RWPE1 (cell line): Measurements from ENCODE around the gene ZFAND2B.
A peak's percentile ranks its signal among the peaks of the same experiment; 100 is the strongest.

Source experiments
- CTCF ChIA-PET: fragments of 350-600 bp; sonication (Branson Sonifier 250); formaldehyde crosslinking; extraction: SDS; loops from one replicate; lab custom pipeline; 2021; lab: Yijun Ruan, JAX
- POLR2A ChIA-PET: fragments of 400-600 bp; formaldehyde crosslinking; extraction: SDS; loops from one replicate; lab custom pipeline; 2020; ENCODE audit warnings: antibody characterized with exemption; ENCODE audit not compliant: low non-redundant PET; lab: Yijun Ruan, JAX
- DNase-seq: peaks from one replicate; pipeline ENCODE4 v3.0.0; 2012; ENCODE audit warnings: low spot score
- H3K27ac ChIP-seq: fragments of 450-650 bp; 2 replicates; pipeline ENCODE4 v1.5.1; 2017
- CTCF ChIP-seq: fragments of 450-650 bp; conservative IDR thresholded peaks from 2 replicates; pipeline ENCODE4 v1.5.1; 2017; ENCODE audit warnings: low read depth, mild to moderate bottlenecking

ZFAND2B gene

GRCh38 chr2:219219784-219220532, 13.4 kb downstream of the ZFAND2B start:
- ChIA-PET CTCF (interaction anchor here (0.6 kb wide), 1 partner anchor 357 kb away, joined by 3 read pairs; no protein-coding TSS in a partner anchor), POLR2A (interaction anchor here (0.7 to 1.5 kb wide), 2 partner anchors 13 to 17 kb away, joined by 6 to 11 read pairs; partner anchors contain the start of gene ZFAND2B)
- DNase-seq: no peak
- peak overlapping the region; percentile 99 for H3K27ac ChIP-seq
- TF ChIP-seq CTCF: no peak

- POLR2A ChIA-PET: interaction anchor here (0.7 kb wide), 1 partner anchor 17 kb away, joined by 11 read pairs; no protein-coding TSS in a partner anchor
- H3K27ac ChIP-seq: peak overlapping the region; percentile 99
- CTCF ChIA-PET: no interaction called here
- TF ChIP-seq CTCF: no peak
- no peak for DNase-seq
Measured at GRCh38 chr2:219220652-219221402, 14.2 kb downstream of the ZFAND2B start.

- TF ChIP-seq CTCF: no peak
- ChIA-PET CTCF (no interaction called here), POLR2A (no interaction called here)
- peak overlapping the region; percentile 57 for H3K27ac ChIP-seq
- no peak for DNase-seq
Measured at GRCh38 chr2:219221957-219222518, 15.5 kb downstream of the ZFAND2B start.

GRCh38 chr2:219223831-219224610, 17.4 kb downstream of the ZFAND2B start:
- H3K27ac ChIP-seq: peak overlapping the region; percentile 57; the same call in 1 of the 2 replicates
- DNase-seq: no peak
- POLR2A ChIA-PET: interaction anchor here (0.8 kb wide), 1 partner anchor 48 kb away, joined by 4 read pairs; no protein-coding TSS in a partner anchor
- CTCF ChIA-PET: interaction anchor here (0.7 kb wide), 1 partner anchor 73 kb away, joined by 4 read pairs; no protein-coding TSS in a partner anchor
- no peak for TF ChIP-seq CTCF

GRCh38 chr2:219225350-219225749, 18.8 kb downstream of the ZFAND2B start:
- TF ChIP-seq CTCF: no peak
- ChIA-PET CTCF (no interaction called here), POLR2A (interaction anchor here (0.6 kb wide), 1 partner anchor 28 kb away, joined by 5 read pairs; no protein-coding TSS in a partner anchor)
- peak overlapping the region; percentile 5 for H3K27ac ChIP-seq
- DNase-seq: no peak
